ENCODE data around the gene VPS16.
A peak's percentile ranks its signal among the peaks of the same experiment; 100 is the strongest.

VPS16 gene

DNA sequence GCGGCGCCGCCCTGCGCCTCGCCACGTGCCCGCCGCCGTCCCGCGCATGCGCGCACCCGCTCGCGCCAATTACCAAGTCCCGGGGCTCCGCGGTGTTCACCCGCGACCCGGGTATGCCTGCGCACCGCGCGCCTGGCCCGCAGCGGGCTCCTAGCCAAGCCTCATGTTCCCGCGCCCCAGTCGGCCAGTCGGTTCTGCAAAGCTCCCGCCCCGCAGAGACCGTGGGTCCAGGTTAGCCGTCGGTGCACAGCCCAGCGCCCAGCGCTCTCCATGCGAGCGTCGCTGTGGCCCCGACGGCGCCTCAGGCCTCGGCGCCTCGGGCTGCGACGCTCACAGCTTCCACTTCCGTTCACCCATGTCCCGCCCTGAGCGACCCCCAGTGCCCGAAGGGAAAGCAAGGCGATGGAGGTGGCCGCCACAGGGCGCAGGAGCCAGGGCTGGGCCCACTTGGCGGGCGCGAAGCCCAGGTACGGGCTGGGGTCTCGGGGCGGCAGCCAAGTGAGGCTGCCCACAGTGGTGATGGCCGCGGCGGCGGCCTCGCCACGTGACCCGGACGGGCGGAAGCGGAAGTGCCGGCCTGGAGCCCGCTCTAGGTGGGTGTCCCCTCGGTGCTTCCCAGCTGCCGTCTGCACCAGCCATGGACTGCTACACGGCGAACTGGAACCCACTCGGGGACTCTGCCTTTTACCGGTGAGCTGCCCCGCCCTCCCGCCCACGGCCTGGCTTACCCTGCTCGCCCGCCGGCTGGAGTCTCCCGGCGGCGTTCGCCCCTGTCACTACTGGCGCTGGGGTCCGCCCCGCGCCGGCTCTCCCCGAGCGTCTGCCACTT lies at the start of gene VPS16, which contains the start of gene PCED1A:
Gene VPS16, plus strand, starts transcription at position 608 of the 829 bp plus-strand sequence. Its CDS starts 30 bp downstream, at position 638.
Gene PCED1A, minus strand, starts transcription at position 518 of the 829 bp plus-strand sequence. CDS start 743 bp downstream, outside the sequence.
- H3K9me3 ChIP-seq (ENCODE audit: insufficient read depth, low read depth, low read length) = no peaks in the 10 kb centered on the region
- peaks cover 24% of the 10 kb centered on the region for H3K27me3 ChIP-seq (ENCODE audit: insufficient read depth, low read length)
- no peaks in the 10 kb centered on the region for H3K36me3 ChIP-seq (ENCODE audit: insufficient read depth, low read depth, low read length)
- H3K9ac ChIP-seq (ENCODE audit: low read depth, low read length) = peak within 1 kb of the TSS; percentile 73
- H3K27ac ChIP-seq (ENCODE audit: low read length) = no peak within 1 kb of the TSS
- peaks cover 3% of the 10 kb centered on the region; the same call in 1 of the 2 replicates for H3K4me1 ChIP-seq (ENCODE audit: insufficient read depth, low read length)
- peak within 1 kb of the TSS; percentile 88 for H3K4me3 ChIP-seq (ENCODE audit: low read length)

DNA sequence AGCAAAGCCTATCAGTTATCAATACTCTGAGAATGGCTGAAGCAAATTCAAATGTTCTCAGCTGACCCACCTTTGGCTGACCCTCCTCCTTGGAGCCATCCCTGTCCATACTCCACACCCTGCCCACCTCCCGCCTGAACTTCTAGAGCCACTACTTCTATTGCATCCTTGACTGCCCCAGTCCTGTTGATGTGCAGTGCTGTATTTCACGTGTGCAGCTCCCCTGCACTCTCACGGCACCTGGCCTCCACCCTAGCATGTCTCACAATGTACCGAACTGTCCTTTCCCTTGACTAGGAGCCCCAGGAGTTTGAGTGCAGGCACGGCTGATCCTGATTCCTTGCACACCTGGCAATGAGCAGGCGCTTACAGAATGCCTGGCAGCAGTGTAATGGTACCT lies 47.1 kb upstream of the VPS16 start:
- H3K9me3 ChIP-seq (ENCODE audit: insufficient read depth, low read depth, low read length) = no peaks in the 10 kb centered on the region
- H3K4me3 ChIP-seq (ENCODE audit: low read length) = no peak overlapping the region
- peaks cover 49% of the 10 kb centered on the region for H3K36me3 ChIP-seq (ENCODE audit: insufficient read depth, low read depth, low read length)
- no peaks in the 10 kb centered on the region for H3K4me1 ChIP-seq (ENCODE audit: insufficient read depth, low read length)
- H3K27me3 ChIP-seq (ENCODE audit: insufficient read depth, low read length) = no peaks in the 10 kb centered on the region
- H3K9ac ChIP-seq (ENCODE audit: low read depth, low read length) = no peak overlapping the region
- H3K27ac ChIP-seq (ENCODE audit: low read length) = no peak overlapping the region

DNA sequence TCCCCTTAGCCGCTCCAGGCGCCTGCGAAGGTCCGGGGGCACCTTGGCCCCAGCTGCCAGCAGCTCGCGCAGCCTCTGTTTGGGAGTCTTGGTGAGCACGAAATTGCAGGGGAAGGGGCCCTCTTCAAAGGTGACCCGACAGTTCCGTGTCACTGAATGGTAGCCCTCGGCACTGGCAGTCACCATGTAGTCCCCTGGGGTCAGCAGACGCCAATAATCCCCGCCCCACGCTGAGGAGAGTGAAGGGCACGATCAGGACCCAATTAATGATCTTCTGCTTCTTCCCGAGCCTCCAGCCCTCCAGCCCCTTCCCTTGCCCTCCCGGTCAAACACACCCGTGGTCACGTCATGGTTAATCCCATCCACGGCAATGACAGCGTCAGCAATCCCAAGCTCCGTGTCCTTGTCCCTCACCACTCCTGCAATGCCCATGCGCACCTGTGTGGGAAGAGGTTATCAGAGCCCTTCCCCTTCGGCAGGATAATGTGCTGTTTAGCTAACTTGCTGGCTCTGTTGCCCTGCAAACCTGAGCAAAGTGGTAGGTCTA lies 46.3 kb upstream of the VPS16 start:
- H3K27me3 ChIP-seq (ENCODE audit: insufficient read depth, low read length) = no peaks in the 10 kb centered on the region

DNA sequence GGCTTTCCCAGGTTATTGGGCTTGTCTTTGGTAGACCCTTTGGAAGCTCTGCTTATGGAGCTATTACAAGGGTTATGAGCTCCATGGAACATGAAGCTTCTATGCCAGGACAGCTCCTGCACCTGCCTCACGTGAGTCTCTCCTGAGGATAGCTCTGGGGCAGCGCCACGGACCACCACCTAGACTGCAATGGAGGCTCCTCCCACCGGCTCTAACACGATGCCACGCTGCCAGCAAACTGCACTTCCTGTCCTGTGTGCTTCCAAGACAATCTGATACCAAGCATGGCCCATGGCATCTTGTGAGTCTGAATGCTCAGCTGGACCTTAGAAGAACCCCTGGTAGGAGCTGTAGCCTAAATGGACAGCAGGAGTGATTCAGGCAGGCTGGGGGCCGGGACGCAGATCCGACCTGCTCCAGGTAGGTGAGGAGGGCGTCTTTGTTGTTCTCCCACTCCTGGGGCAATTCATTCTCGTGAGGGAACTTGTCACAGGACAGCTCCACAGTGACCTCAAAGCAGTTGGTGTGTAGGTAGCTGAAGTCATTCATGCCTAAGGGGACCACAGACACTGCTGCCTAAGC lies 45.6 kb upstream of the VPS16 start:
- Histone ChIP-seq H3K27ac (ENCODE audit: low read length) (no peak overlapping the region), H3K9ac (ENCODE audit: low read depth, low read length) (no peak overlapping the region), H3K36me3 (ENCODE audit: insufficient read depth, low read depth, low read length) (peaks cover 52% of the 10 kb centered on the region), H3K4me3 (ENCODE audit: low read length) (no peak overlapping the region), H3K9me3 (ENCODE audit: insufficient read depth, low read depth, low read length) (no peaks in the 10 kb centered on the region), H3K27me3 (ENCODE audit: insufficient read depth, low read length) (peaks cover 6% of the 10 kb centered on the region; the same call in 1 of the 2 replicates), H3K4me1 (ENCODE audit: insufficient read depth, low read length) (peaks cover 5% of the 10 kb centered on the region; the same call in 1 of the 2 replicates)

More for the DNA sequence above, 46.3 kb upstream of the VPS16 start:
- Histone ChIP-seq H3K36me3 (ENCODE audit: insufficient read depth, low read depth, low read length) (peaks cover 52% of the 10 kb centered on the region), H3K9me3 (ENCODE audit: insufficient read depth, low read depth, low read length) (no peaks in the 10 kb centered on the region), H3K4me1 (ENCODE audit: insufficient read depth, low read length) (peaks cover 3% of the 10 kb centered on the region; the same call in 1 of the 2 replicates), H3K9ac (ENCODE audit: low read depth, low read length) (no peak overlapping the region), H3K27ac (ENCODE audit: low read length) (no peak overlapping the region), H3K4me3 (ENCODE audit: low read length) (no peak overlapping the region)

DNA sequence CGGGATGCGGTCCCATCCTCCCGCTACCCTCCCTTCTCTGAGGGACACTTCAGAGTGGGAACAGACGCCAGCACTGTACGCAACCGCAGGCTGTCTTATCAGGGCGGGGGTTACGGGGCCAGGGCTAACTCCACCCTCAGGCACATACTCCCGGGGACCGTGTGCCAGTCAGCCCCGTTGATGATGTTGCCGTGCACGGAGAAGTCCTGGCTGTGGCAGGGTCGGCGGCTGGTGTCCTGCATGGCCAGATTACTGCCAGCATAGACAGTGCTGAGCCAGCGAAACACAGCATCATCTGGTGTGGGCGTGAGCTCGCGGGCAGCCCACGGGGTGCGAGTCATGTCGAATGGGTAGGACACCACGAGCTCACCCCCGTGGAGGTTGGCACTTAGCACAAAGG lies 45.1 kb upstream of the VPS16 start:
- Histone ChIP-seq H3K27ac (ENCODE audit: low read length) (no peak overlapping the region), H3K4me3 (ENCODE audit: low read length) (no peak overlapping the region), H3K27me3 (ENCODE audit: insufficient read depth, low read length) (peaks cover 7% of the 10 kb centered on the region; the same call in 1 of the 2 replicates), H3K36me3 (ENCODE audit: insufficient read depth, low read depth, low read length) (peaks cover 52% of the 10 kb centered on the region), H3K4me1 (ENCODE audit: insufficient read depth, low read length) (peaks cover 5% of the 10 kb centered on the region; the same call in 1 of the 2 replicates), H3K9me3 (ENCODE audit: insufficient read depth, low read depth, low read length) (no peaks in the 10 kb centered on the region), H3K9ac (ENCODE audit: low read depth, low read length) (no peak overlapping the region)

DNA sequence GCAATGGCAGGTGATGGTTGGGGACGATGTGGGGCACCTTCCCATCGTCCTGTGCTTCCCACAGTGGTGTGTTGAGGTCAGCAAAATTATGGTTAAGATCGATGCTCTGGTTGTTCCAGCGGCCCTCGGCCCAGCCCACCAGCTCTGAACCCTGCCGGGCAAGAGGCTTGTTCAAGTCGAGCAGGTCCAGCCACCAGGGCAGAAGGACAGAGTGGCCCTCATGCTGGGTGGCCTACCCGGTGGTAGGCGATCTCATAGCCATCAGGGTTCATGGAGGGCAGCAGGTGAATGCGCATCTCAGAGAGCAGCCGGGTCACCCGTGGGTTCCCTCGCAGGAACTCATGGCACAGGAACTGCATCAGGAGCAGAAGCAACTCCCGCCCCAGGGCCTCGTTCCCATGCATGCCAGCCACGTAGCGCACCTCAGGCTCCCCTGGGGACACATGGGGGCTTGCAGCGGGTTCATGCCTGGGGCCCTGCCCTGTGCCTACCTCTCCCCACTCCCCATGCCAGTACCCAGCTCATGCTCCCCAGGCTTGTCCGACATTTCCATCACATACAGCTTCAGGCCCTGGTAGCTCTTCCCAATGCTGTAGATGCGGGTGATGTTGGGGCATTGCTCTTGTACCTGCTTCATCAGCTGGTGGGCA lies 44.4 kb upstream of the VPS16 start:
- H3K9me3 ChIP-seq (ENCODE audit: insufficient read depth, low read depth, low read length) = no peaks in the 10 kb centered on the region
- no peak overlapping the region for H3K9ac ChIP-seq (ENCODE audit: low read depth, low read length)
- no peak overlapping the region for H3K27ac ChIP-seq (ENCODE audit: low read length)
- H3K4me3 ChIP-seq (ENCODE audit: low read length) = no peak overlapping the region
- peaks cover 13% of the 10 kb centered on the region for H3K27me3 ChIP-seq (ENCODE audit: insufficient read depth, low read length)
- peaks cover 52% of the 10 kb centered on the region for H3K36me3 ChIP-seq (ENCODE audit: insufficient read depth, low read depth, low read length)
- H3K4me1 ChIP-seq (ENCODE audit: insufficient read depth, low read length) = peaks cover 10% of the 10 kb centered on the region; the same call in 1 of the 2 replicates

DNA sequence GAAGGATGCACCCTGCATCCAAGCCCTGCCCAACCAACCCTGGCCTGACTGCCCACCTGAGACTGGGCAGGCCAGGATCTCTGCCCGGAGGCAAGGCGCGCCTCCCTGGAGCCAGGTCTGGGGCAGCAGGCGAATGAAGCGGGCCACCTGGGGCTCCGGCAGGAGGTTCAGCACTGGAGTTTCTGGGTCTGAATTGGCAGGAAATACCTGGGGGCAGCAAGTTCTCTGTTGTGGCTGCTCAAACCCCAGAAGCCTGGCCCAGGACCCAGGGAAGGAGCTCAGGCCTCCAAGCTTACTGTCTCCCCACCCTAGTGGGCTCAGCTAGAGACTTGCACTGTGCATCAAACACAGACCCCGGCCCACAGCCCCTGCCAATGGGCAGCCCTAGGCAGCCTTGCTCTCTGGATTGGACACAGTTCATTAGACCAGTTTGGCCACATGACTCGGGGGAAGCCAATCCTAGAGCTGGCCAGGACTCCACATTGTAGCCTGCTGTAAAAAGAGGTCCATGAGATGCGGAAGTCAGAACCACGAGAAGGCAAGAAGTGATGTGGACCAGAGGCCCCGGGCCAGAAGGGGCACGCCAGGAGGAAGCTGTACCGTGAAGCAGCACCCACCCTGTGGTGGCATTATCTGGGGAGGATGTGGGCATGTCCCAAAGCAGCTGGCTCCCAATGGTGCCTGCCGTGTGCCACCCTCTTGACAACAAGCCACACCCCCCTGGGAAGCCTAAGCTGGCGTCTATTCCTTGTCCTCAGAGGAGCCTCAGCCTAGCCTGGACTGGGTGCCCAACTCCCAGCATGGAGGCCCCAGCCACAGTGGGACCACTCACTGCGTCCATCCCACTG lies 43.2 kb upstream of the VPS16 start:
- Histone ChIP-seq H3K4me3 (ENCODE audit: low read length) (no peak overlapping the region), H3K4me1 (ENCODE audit: insufficient read depth, low read length) (peaks cover 12% of the 10 kb centered on the region; the same call in 1 of the 2 replicates), H3K9me3 (ENCODE audit: insufficient read depth, low read depth, low read length) (no peaks in the 10 kb centered on the region), H3K9ac (ENCODE audit: low read depth, low read length) (no peak overlapping the region), H3K27me3 (ENCODE audit: insufficient read depth, low read length) (peaks cover 25% of the 10 kb centered on the region), H3K36me3 (ENCODE audit: insufficient read depth, low read depth, low read length) (peaks cover 52% of the 10 kb centered on the region), H3K27ac (ENCODE audit: low read length) (no peak overlapping the region)

DNA sequence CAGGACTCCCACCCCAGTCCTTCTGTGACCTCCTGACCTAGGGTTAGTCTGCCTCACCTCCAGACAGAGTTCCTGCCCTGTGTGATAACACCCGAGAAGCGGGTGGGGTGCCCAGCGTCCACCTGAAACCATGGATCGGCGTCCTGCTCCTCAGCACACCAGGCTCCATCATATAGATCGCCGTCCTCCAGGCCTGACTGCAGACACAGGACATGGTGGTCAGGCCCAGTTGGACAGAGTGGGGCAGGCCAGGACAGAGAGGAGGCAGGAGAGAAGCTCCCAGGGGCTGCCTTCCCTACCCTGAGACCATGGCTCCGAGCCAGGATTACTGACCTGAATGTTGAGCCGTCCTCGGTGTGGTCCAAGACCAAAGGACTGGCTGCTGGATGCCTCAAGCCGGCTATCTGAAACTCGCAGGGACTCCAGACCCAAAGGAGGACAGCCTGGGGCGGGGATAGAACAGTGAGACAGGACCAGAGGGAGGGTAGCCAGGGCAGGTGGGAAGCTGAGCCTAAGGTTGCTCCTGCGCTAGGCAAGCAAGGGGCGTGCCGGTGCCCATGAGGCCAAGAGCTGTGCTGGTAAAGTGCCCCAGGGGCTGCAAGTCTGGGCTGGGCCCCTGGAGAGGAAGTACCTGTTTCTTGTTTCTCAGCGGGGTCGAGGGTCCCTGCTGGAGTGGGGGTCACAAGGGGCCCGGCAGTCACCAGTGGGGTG lies 42.3 kb upstream of the VPS16 start:
- H3K9ac ChIP-seq (ENCODE audit: low read depth, low read length) = no peak overlapping the region
- H3K27me3 ChIP-seq (ENCODE audit: insufficient read depth, low read length) = peaks cover 34% of the 10 kb centered on the region
- no peaks in the 10 kb centered on the region for H3K9me3 ChIP-seq (ENCODE audit: insufficient read depth, low read depth, low read length)
- H3K27ac ChIP-seq (ENCODE audit: low read length) = no peak overlapping the region
- no peak overlapping the region; the same call in 1 of the 2 replicates for H3K4me3 ChIP-seq (ENCODE audit: low read length)
- peaks cover 12% of the 10 kb centered on the region; the same call in 1 of the 2 replicates for H3K4me1 ChIP-seq (ENCODE audit: insufficient read depth, low read length)
- H3K36me3 ChIP-seq (ENCODE audit: insufficient read depth, low read depth, low read length) = peaks cover 52% of the 10 kb centered on the region

DNA sequence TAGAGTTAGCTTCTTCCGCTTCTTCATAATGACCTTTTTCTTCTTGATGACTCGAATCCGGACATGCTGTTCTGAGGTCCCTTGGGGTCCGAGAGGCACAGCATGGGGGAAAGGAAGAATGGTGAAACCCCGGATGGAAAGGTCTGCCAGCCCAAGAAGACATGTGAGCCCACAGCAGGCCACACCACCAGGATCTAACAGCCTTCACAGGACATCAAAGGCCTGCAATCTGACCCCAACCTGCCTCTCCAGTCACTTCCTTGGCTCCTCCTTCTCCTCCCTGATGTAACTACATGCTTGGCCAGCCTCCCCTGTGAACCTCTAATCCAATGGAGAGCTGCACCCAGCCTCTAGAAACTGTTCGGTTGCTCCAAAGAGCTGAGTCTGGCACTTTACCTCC lies 41.7 kb upstream of the VPS16 start:
- Histone ChIP-seq H3K4me3 (ENCODE audit: low read length) (peak overlapping the region; percentile 89; the same call in 1 of the 2 replicates), H3K9ac (ENCODE audit: low read depth, low read length) (peak overlapping the region; percentile 85; the same call in 1 of the 2 replicates)

DNA sequence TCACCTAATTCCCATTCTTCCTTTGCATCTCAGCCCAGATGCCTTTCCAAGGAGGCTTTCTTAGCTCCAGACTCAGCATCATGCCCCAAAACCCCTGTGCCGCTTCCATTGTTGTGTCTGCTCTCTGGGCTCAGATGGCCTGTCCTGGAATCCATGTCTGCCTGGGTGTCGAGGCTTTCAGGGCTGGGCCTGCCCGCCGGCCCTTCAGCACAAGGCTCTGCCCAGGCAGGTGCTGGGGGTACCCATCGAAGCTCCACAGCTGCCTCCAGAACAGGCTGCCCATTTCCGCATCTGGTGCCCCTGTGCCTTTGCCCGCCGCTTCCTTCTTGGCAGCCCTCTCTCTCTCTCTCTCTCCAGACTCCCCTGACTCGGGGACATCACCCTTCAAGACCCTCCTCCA lies 41.3 kb upstream of the VPS16 start:
- Histone ChIP-seq H3K4me1 (ENCODE audit: insufficient read depth, low read length) (peaks cover 12% of the 10 kb centered on the region; the same call in 1 of the 2 replicates), H3K4me3 (ENCODE audit: low read length) (peak overlapping the region; percentile 89), H3K36me3 (ENCODE audit: insufficient read depth, low read depth, low read length) (peaks cover 46% of the 10 kb centered on the region), H3K27me3 (ENCODE audit: insufficient read depth, low read length) (peaks cover 44% of the 10 kb centered on the region), H3K27ac (ENCODE audit: low read length) (no peak overlapping the region), H3K9ac (ENCODE audit: low read depth, low read length) (peak overlapping the region; percentile 85; the same call in 1 of the 2 replicates), H3K9me3 (ENCODE audit: insufficient read depth, low read depth, low read length) (no peaks in the 10 kb centered on the region)

More for the DNA sequence above, 41.7 kb upstream of the VPS16 start:
- Histone ChIP-seq H3K4me1 (ENCODE audit: insufficient read depth, low read length) (peaks cover 12% of the 10 kb centered on the region; the same call in 1 of the 2 replicates), H3K36me3 (ENCODE audit: insufficient read depth, low read depth, low read length) (peaks cover 49% of the 10 kb centered on the region), H3K9me3 (ENCODE audit: insufficient read depth, low read depth, low read length) (no peaks in the 10 kb centered on the region), H3K27me3 (ENCODE audit: insufficient read depth, low read length) (peaks cover 40% of the 10 kb centered on the region), H3K27ac (ENCODE audit: low read length) (no peak overlapping the region)
